Upper lobe of left lung (tissue), 6 donors: ENCODE data around the gene CNFN. TPM values are rescaled to one million over a fixed set of nuclear protein-coding genes. Genes with fewer than 3 reads are reported as not detected.

ENCODE experiments used
- small RNA-seq, 4 donors: library from RNA; depleted of rRNA; stranded (forward); fragments of <200 nt; gene quantifications; one replicate each; pipeline ENCODE3, GENCODE V24; 2016
- total RNA-seq, 6 donors: library from RNA; depleted of rRNA in 4 of 6; stranded (reverse); fragments of >200 nt in 4 of 6; gene quantifications; one replicate each; pipeline versions ENCODE4 v1.1.0 to v1.2.1, GENCODE V29; 2016 to 2021
- donor health status: DM: no; HTN: no; CAD: no; lungs with moderate emphysema.
- donor health status: DM: no; HTN: yes; CAD: no; lungs with severe emphysema.

Gene CNFN
- total RNA-seq, 6 donors from 2014 or later: 0.46 to 32.5 (median 0.94) TPM; not detected in 3

Small RNA genes within 50 kb of the gene (small RNA-seq; reads per million reads assigned to genes)
- gene MIR8077: 0 reads per million in 4 donors

Other genes with a start within 250 kb of the CNFN start
- gene DEDD2, start 172.6 kb downstream of the CNFN start, total RNA-seq: 100 to 1,000 TPM in 1 of 6 donors, 10 to 100 TPM in 5; 38.6 to 154 (median 51.2) TPM
- gene ZNF526, start 170.0 kb downstream of the CNFN start, total RNA-seq: 10 to 100 TPM in 4 of 6 donors, 1 to 10 TPM in 2; 7.9 to 13.8 (median 11.4) TPM
- gene GSK3A, start 147.7 kb downstream of the CNFN start, total RNA-seq: 10 to 100 TPM; 33.2 to 46.9 (median 39.1) TPM
- gene ERF, start 135.2 kb downstream of the CNFN start, total RNA-seq: 10 to 100 TPM; 13.6 to 59.4 (median 32.5) TPM
- gene CIC, start 121.0 kb downstream of the CNFN start, total RNA-seq: 100 to 1,000 TPM in 1 of 6 donors, 10 to 100 TPM in 5; 52.6 to 170 (median 77.7) TPM
- gene PRR19, start 88.2 kb downstream of the CNFN start, total RNA-seq: 1 to 10 TPM in 1 of 6 donors, under 1 TPM in 2, not detected in 3; 0.40 to 1.4 (median 0.61) TPM
- gene PAFAH1B3, start 87.7 kb downstream of the CNFN start, total RNA-seq: 10 to 100 TPM; 13.6 to 21.2 (median 18.8) TPM
- under 1 TPM in 3 of 6 donors, not detected in 3; 0.34 to 0.79 (median 0.49) TPM for gene TMEM145, start 77.0 kb downstream of the CNFN start, total RNA-seq
- 10 to 100 TPM; 13.7 to 30.7 (median 17.8) TPM for gene MEGF8, start 64.7 kb downstream of the CNFN start, total RNA-seq
- gene LIPE, start 37.1 kb upstream of the CNFN start, total RNA-seq: 1 to 10 TPM; 1.3 to 6.2 (median 4.2) TPM
- 100 to 1,000 TPM in 3 of 6 donors, 10 to 100 TPM in 3; 31.4 to 155 (median 92.3) TPM for gene CXCL17, start 52.6 kb upstream of the CNFN start, total RNA-seq
- gene CEACAM1, start 138.2 kb upstream of the CNFN start, total RNA-seq: 10 to 100 TPM in 1 of 6 donors, 1 to 10 TPM in 5; 7.3 to 11.9 (median 9.2) TPM
- 1 to 10 TPM in 1 of 6 donors, under 1 TPM in 3, not detected in 2; 0.67 to 1.1 (median 0.75) TPM for gene CEACAM8, start 204.6 kb upstream of the CNFN start, total RNA-seq